Hippocampal formation (tissue), 2 donors: ENCODE data around the gene FAM151B.
"Not testable (repeated sequence)": the region's sequence is repeated elsewhere in the genome, so short reads cannot be mapped to it uniquely, and the experiment has no call there.

Source experiments
- DNase-seq, 2 donors: peaks; one replicate each; lab custom pipeline; 2025; lab: John Stamatoyannopoulos, UW

FAM151B gene

GRCh38 chr5:80504833-80505232 lies 16.9 kb downstream of the FAM151B start:
- DNase-seq: no peak

- DNase-seq: no peak
Observed at GRCh38 chr5:80507663-80508062, 19.8 kb downstream of the FAM151B start.

GRCh38 chr5:80508844-80509243 lies 20.9 kb downstream of the FAM151B start:
- DNase-seq: no peak

- DNase-seq: no peak
Observed at GRCh38 chr5:80509362-80509761, 21.5 kb downstream of the FAM151B start.

GRCh38 chr5:80516826-80517225 lies 28.9 kb downstream of the FAM151B start:
- no peak for DNase-seq

- no peak for DNase-seq
Observed at GRCh38 chr5:80540691-80541090, 52.8 kb downstream of the FAM151B start.

GRCh38 chr5:80541392-80541791 lies 53.5 kb downstream of the FAM151B start:
- DNase-seq: no peak

- no peak for DNase-seq
Observed at GRCh38 chr5:80554646-80555045, 66.7 kb downstream of the FAM151B start.

- no peak for DNase-seq
Observed at GRCh38 chr5:80555099-80555498, 67.2 kb downstream of the FAM151B start.

GRCh38 chr5:80559244-80559643 lies 71.3 kb downstream of the FAM151B start:
- no peak for DNase-seq

- DNase-seq: no peak
Observed at GRCh38 chr5:80565330-80565729, 77.4 kb downstream of the FAM151B start.

- no peak for DNase-seq
Observed at GRCh38 chr5:80566711-80567259, 78.9 kb downstream of the FAM151B start.

GRCh38 chr5:80568251-80568650 lies 80.4 kb downstream of the FAM151B start:
- no peak for DNase-seq

- DNase-seq: no peak
Observed at GRCh38 chr5:80569086-80569960, 81.4 kb downstream of the FAM151B start.

GRCh38 chr5:80569961-80570786 lies 82.3 kb downstream of the FAM151B start, which contains the start of gene ANKRD34B:
Gene ANKRD34B (minus strand): TSS chr5:80570280. CDS start chr5:80560019, 10,261 bp downstream.
- no peak for DNase-seq

- no peak for DNase-seq
Observed at GRCh38 chr5:80573062-80573461, 85.2 kb downstream of the FAM151B start.

GRCh38 chr5:80576383-80576782 lies 88.5 kb downstream of the FAM151B start:
- DNase-seq: no peak

GRCh38 chr5:80577707-80578106 lies 89.8 kb downstream of the FAM151B start:
- DNase-seq: no peak

GRCh38 chr5:80579050-80579449 lies 91.2 kb downstream of the FAM151B start:
- no peak for DNase-seq

- not testable (repeated sequence) for DNase-seq
Observed at GRCh38 chr5:80580291-80580690, 92.4 kb downstream of the FAM151B start.

GRCh38 chr5:80584770-80585169 lies 96.9 kb downstream of the FAM151B start:
- DNase-seq: no peak

GRCh38 chr5:80588858-80589540 lies 101.1 kb downstream of the FAM151B start:
- no peak for DNase-seq
